ENCODE data around the gene NEDD9. TPM values are rescaled to one million over a fixed set of nuclear protein-coding genes. Genes with fewer than 3 reads are reported as not detected.

Gene NEDD9
- total and polyA plus RNA-seq, 2 of the 13 experiments (the other 11 are each of a cell fraction or from before 2014, with no cell fraction given), result 27.1 to 389 TPM

DNA sequence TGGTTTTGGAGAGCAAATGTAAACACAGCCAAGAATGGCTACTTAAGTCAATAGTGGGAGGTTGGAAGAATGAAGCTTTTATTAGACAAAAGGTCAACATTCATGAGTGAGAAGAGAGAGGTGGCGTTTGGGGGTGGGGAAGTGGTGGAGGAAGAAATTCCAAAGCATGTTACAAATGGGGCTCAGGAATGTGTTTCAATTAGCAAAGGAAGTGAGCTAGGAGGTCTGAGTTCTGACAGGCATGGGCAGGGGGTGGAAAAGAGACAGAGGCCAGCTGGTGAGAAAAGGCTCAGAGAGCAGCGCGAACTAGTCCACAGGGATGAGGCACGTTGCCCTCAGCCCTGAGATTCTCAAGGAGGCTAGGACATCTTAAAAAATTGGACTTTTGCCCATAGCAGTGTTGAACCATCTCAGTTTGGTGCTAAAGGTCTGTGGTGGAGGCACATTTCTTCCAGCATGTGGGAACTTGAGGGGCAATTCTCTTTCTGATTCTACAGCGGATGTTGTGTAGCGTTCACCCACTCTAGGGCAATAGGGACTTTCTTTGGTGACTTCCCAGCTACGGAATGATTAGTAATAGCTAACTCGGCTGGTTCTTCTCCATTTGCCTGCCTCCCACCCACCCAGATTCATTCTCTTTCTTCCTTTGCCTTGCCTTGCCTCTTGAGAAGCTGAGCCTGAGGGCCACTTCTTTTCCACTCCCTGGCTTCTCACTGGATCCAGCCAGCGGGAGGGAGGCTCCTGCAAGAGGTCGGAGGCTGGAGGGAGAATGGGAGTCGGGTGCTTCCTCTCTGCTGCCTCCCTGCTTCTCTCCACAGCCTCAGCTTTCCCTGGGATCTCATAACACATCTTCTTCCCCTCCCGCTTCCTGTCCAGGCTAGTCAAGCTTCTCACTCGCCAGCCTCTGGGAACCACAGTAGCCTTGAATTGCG, 45.1 kb upstream of the NEDD9 start:
- Histone ChIP-seq H3K4me1 (ENCODE audit: insufficient read depth, low read length) (peaks cover 67% of the 10 kb centered on the region), H3K79me2 (ENCODE audit: insufficient read depth, low read length) (no peaks in the 10 kb centered on the region), H3K4me2 (ENCODE audit: low read depth, low read length) (peak overlapping the region; percentile 42), H4K20me1 (ENCODE audit: insufficient read depth, low read length) (no peaks in the 10 kb centered on the region), H3K27ac (ENCODE audit: extremely low read length, insufficient read depth, low read length) (peak overlapping the region; percentile 2), H3K9me3 (ENCODE audit: low read length) (no peaks in the 10 kb centered on the region), H3K27me3 (ENCODE audit: control insufficient read depth in 1 of 2, insufficient read depth in 2 of 2, low read length in 2 of 2) (no peaks in the 10 kb centered on the region), H3K9ac (ENCODE audit: insufficient read depth, low read depth, low read length) (0 out of 2 replicates have a peak overlapping the region, but pooled peaks have one; percentile 5), H3K36me3 (replicated peaks in 1 of 2; ENCODE audit: control insufficient read depth in 1 of 2, insufficient read depth in 2 of 2, low read length in 2 of 2) (no peaks in the 10 kb centered on the region), H3K4me3 (replicated peaks in 1 of 3; ENCODE audit: insufficient read depth in 1 of 3, low read depth in 2 of 3, low read length in 3 of 3) (peak overlapping the region in 1 of 3 experiments; percentile 18; a peak in 1 of 6 replicates), H2AFZ (ENCODE audit: low read length) (no peak overlapping the region)
- DNase-seq (ENCODE audit: low spot score) (peak; percentile 90), ATAC-seq (peak; percentile 54), FAIRE-seq (peak; percentile 37)
- CTCF ChIA-PET (ENCODE audit: low intra/inter-chr PET ratio, low total read pairs), result no interaction called here
- no TSS peak for BruUV-seq (replicated peaks)
- POLR2A ChIA-PET, result interaction anchor here (0.7 to 3.5 kb wide), 8 partner anchors 14 to 115 kb away, joined by 3 to 18 read pairs (median 4); partner anchors contain the start of gene NEDD9
- intact Hi-C loops (cut with micrococcal nuclease; ENCODE audit: unreplicated experiment) (loop anchor here (2.0 kb wide), 2 partner anchors 45 to 89 kb away; partner anchors contain the start of gene NEDD9), in situ Hi-C loops (cut with HindIII; ENCODE audit: extremely low pct_ligation_motif_present, low pct_unique_long_range_greater_than_20kb) (no loop called here)
- WGBS (ENCODE audit: low lambda C conversion rate), result 80% methylated on average over 14 of the region's 14 CpGs
- TF ChIP-seq ZNF331 (CRISPR knock-in tag; IDR thresholded peaks at IDR 0.05) (peak; percentile 65; the same call in 1 of the 2 replicates), POGZ (CRISPR knock-in tag; IDR thresholded peaks at IDR 0.05) (no peak), NR2F6 (IDR thresholded peaks at IDR 0.05) (peak; percentile 59; the same call in 1 of the 2 replicates), NR2F6 (CRISPR knock-in tag; IDR thresholded peaks at IDR 0.05) (peak; percentile 77), FOXA1 (IDR thresholded peaks at IDR 0.05) (peak; percentile 96), FOXA1 (CRISPR knock-in tag; IDR thresholded peaks at IDR 0.05) (peak; percentile 95), ERF (CRISPR knock-in tag; IDR thresholded peaks at IDR 0.05) (peak; percentile 55), RXRB (CRISPR knock-in tag; IDR thresholded peaks at IDR 0.05; ENCODE audit: borderline replicate concordance) (peak; percentile 79), GATAD2A (CRISPR knock-in tag; IDR thresholded peaks at IDR 0.05) (peak; percentile 53; the same call in 1 of the 2 replicates), EP300 (IDR thresholded peaks at IDR 0.05; ENCODE audit: low read depth in 2 of 2, low read length in 2 of 2) (peak in 1 of 2 experiments; percentile 56; a peak in 1 of 4 replicates), EP300 (CRISPR knock-in tag; IDR thresholded peaks at IDR 0.05; ENCODE audit: borderline replicate concordance) (peak; percentile 71), MZF1 (CRISPR knock-in tag; IDR thresholded peaks at IDR 0.05; ENCODE audit: borderline replicate concordance) (no peak), HOXA3 (CRISPR knock-in tag; IDR thresholded peaks at IDR 0.05) (peak; percentile 7; the same call in 1 of the 2 replicates), ZNF878 (CRISPR knock-in tag; IDR thresholded peaks at IDR 0.05) (0 out of 2 replicates have a peak, but pooled peaks have one; percentile 51), HDAC2 (CRISPR knock-in tag; IDR thresholded peaks at IDR 0.05) (peak; percentile 62; the same call in 1 of the 2 replicates), TARDBP (CRISPR knock-in tag; IDR thresholded peaks at IDR 0.05) (peak; percentile 51; the same call in 1 of the 2 replicates), MEF2D (CRISPR knock-in tag; IDR thresholded peaks at IDR 0.05) (no peak), HES4 (CRISPR knock-in tag; IDR thresholded peaks at IDR 0.05; ENCODE audit: borderline replicate concordance) (no peak), ZNF263 (CRISPR knock-in tag; IDR thresholded peaks at IDR 0.05) (no peak), TBX3 (IDR thresholded peaks at IDR 0.05; ENCODE audit: borderline replicate concordance) (peak; percentile 83), HMG20A (CRISPR knock-in tag; IDR thresholded peaks at IDR 0.05; ENCODE audit: borderline replicate concordance) (peak; percentile 81; the same call in 1 of the 2 replicates)
- TF ChIP-seq, protein P1, sequence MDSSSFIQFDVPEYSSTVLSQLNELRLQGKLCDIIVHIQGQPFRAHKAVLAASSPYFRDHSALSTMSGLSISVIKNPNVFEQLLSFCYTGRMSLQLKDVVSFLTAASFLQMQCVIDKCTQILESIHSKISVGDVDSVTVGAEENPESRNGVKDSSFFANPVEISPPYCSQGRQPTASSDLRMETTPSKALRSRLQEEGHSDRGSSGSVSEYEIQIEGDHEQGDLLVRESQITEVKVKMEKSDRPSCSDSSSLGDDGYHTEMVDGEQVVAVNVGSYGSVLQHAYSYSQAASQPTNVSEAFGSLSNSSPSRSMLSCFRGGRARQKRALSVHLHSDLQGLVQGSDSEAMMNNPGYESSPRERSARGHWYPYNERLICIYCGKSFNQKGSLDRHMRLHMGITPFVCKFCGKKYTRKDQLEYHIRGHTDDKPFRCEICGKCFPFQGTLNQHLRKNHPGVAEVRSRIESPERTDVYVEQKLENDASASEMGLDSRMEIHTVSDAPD (CRISPR knock-in tag; IDR thresholded peaks at IDR 0.05), result peak; percentile 84

Data from HepG2 (cell line).